HG03521 (cell line): ENCODE results near the gene MAGED4.
"Not testable (repeated sequence)": the region's sequence is repeated elsewhere in the genome, so short reads cannot be mapped to it uniquely, and the experiment has no call there.

Experiments used
- ATAC-seq: cut with Tn5 transposase; IDR thresholded peaks from one replicate; pipeline ENCODE4 v1.9.1; 2021; ENCODE audit warnings: mild to moderate bottlenecking, moderate library complexity; ENCODE audit not compliant: unreplicated experiment

The MAGED4 gene, protein sequence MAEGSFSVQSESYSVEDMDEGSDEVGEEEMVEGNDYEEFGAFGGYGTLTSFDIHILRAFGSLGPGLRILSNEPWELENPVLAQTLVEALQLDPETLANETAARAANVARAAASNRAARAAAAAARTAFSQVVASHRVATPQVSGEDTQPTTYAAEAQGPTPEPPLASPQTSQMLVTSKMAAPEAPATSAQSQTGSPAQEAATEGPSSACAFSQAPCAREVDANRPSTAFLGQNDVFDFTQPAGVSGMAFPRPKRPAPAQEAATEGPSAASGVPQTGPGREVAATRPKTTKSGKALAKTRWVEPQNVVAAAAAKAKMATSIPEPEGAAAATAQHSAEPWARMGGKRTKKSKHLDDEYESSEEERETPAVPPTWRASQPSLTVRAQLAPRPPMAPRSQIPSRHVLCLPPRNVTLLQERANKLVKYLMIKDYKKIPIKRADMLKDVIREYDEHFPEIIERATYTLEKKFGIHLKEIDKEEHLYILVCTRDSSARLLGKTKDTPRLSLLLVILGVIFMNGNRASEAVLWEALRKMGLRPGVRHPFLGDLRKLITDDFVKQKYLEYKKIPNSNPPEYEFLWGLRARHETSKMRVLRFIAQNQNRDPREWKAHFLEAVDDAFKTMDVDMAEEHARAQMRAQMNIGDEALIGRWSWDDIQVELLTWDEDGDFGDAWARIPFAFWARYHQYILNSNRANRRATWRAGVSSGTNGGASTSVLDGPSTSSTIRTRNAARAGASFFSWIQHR

DNA sequence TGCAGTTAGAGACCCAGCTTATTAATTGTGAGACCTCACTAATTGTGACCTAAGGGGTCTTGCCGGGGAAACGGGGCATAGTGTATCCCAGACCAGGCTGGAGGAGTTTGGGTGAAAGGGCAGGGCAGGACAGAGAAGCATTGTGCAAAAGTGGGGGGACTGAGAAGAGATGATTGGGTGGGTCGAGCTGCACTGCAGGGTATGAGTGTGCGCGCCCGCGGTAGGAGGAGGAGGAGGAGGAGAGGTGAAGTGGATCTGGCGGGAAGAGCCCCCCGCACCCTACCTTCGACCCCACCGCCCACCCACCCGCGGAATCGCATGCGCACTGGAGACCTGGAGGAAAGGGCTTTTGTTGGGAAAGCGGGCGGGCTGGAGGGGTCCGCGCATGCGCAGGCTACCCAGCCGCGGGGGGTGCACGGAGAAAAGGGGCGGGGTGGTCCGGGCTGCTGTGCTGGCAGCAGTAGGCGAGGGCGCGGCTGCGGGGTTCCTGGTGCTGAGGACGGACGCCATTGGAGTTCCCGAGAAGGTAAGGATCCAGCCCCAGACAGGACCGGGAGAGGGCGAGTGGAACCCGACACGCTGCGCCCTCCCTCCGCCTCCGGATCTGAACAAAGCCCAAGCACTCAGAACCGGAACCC is at the start of gene MAGED4:
TSS of gene MAGED4 (plus strand) at position 449 of the 638 bp plus-strand sequence. CDS start 1,035 bp downstream, outside the sequence.
- not testable (repeated sequence) for ATAC-seq

DNA sequence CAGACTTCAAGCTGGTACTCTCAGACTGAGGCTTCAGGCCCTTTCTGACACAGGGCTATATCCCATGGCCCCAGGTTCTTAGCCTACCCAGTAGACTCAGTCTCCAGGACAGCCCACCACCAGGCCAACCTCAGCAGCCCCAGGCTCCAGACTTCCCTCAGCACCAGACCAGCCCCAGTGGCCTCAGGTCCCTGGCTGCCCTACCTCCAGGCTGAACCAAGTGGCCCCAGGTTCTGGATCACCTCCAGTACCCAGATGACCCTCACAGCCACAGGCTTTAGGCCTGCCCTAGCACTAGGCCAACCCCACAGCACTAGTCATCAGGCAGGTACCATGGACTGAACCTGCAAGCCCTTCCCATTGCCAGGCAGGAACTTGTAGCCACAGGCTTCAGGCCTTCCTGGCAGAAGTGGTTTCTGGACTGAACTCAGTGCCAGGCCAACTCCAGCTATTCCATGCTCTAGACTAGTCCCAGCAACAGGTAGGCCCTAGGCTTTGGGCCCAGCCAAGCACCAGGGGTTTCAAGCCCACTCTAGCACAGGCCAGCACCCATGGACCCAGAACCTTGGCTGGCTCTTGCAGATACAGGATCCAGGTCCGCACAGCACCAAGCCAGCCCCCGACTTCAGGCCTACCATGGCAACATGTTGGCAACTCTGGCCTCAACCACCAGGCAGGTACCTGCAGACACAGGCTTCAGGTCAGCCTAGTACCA is 45.7 kb upstream of the MAGED4 start:
- ATAC-seq = no peak

GRCh38 chrX:52139545-52139895 is 45.2 kb upstream of the MAGED4 start:
- ATAC-seq = no peak

DNA sequence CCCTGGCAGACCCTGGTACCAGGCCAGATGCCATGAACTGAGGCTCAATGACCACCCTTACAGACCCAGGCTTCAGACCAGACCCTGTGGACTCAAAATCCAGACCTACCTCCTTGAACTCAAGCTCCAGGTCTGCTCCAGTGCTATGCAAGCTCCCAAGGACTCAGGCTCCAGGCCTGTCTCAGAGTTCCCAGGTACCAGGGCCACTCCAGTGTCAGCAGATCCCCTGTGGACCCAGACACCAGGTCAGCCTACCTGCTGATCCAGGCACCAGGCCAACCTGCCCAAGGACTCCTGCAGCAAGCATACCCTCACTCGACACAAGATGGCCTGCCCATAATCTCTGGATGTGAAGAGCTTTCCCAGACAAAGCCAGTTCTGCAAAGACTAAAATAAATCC is 44.7 kb upstream of the MAGED4 start:
- ATAC-seq = no peak

DNA sequence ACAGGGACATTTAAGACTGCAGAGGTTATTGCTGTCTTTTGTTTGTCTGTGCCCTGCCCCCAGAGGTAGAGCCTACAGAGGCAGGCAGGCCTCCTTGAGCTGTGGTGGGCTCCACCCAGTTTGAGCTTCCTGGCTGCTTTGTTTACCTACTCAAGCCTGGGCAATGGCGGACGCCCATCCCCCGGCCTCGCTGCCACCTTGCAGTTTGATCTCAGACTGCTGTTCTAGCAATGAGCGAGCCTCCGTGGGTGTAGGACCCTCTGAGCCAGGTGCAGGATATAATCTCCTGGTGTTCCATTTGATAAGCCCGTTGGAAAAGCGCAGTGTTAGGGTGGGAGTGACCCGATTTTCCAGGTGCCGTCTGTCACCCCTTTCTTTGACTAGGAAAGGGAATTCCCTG is 34.0 kb upstream of the MAGED4 start:
- ATAC-seq = not testable (repeated sequence)

- ATAC-seq = not testable (repeated sequence)
Observed at GRCh38 chrX:52160140-52160539, 24.5 kb upstream of the MAGED4 start.

DNA sequence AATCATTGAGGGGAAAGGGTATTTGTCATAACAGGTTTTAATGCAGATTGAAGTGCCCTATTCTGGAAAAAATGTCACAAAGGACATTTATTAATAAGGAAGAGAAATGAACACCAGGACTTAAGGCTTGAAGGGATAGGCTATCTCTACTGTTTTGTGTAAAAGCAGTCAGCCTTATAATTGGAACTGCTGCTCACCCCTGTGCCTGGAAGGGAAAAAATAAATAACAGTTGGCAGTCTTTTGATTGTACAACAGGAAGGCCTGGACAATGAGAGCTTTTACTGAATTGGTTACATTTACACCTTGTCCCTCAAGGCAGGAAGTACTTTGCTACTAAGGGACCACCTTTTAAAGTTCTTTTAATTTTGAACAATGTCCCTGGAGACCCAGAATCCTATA is 17.8 kb upstream of the MAGED4 start:
- ATAC-seq = no peak

DNA sequence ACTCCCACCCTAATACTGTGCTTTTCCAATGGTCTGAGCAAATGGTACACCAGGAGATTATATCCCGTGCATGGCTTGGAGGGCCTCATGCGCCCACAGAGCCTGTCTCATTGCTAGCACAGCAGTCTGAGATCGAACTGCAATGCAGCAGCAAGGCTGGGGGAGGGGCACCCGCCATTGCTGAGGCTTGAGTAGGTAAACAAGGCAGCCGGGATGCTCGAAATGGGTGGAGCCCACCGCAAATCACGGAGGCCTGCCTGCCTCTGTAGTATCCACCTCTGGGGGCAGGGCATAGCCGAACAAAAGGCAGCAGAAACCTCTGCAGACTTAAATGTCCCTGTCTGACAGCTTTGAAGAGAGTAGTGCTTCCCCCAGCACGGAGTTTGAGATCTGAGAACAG is 13.6 kb upstream of the MAGED4 start:
- ATAC-seq = not testable (repeated sequence)

DNA sequence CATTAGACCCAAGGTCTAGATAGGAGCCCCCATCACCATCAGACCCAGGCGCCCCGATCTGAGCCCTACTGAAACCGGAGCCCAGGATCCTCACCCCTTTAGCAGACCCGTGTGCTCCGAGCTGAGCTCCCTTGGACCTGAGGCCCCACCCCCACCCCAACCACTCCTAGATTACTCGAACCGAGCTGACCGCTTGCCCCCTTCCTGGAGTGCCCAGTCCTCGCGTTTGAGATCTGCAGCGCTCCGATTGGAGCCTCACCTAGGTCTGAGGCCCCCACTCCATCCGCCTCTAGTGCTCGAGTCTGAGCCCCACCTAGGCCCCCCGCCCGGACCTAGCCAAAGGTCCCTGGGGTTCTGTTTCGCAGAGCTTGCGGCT is 378 bp downstream of the MAGED4 start:
- ATAC-seq = not testable (repeated sequence)

DNA sequence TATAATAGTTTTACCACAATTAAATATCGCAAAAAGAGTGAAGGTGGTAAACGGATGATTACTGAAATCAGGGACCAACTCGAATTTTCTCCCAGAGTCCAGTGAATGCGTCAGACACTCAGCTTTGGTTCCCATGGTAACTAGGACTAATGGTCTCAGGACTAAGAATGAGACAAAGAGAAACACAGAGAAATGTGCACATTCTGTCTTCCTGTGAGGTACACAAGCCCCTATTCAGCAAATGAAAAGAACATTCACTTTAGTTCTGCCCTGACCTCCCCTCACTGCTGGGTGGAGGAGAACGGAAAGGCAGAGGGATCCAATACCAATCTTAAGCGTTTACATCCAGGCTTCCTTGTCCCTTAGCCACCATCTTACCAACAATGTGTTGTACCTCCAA is 26.7 kb downstream of the MAGED4 start:
- ATAC-seq = not testable (repeated sequence)

GRCh38 chrX:52213276-52213675 is 28.6 kb downstream of the MAGED4 start:
- no peak for ATAC-seq

GRCh38 chrX:52216541-52216940 is 31.9 kb downstream of the MAGED4 start:
- no peak for ATAC-seq

GRCh38 chrX:52217494-52218160 is 32.9 kb downstream of the MAGED4 start:
- ATAC-seq = no peak

DNA sequence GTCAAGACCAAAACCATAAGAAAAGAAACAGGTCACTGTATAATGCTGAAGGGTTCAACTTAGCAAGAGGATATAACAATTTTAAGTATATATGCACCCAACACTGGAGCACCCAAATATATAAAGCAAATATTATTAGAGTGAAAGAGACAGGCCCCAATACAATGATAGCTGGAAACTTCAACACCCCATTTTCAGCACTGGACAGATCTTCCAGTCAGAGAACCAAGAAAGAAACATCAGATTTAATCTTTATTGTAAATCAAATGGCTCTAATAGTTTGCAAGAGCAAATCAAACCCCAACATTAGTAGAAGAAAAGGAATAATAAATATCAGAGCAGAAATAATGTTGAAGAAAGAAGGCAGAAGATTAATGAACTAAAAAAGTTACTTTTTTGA is 36.2 kb downstream of the MAGED4 start:
- ATAC-seq = no peak
